Breast epithelium (tissue), 3 donors: ENCODE results near the gene RRAS.

ENCODE experiments used
- CTCF ChIP-seq, 3 donors: fragments of 450-650 bp; IDR thresholded peaks; one replicate each; pipeline ENCODE4 v1.5.1; 2016 to 2017; ENCODE audit warnings: antibody characterized with exemption in 3 of 3, mild to moderate bottlenecking in 3 of 3, moderate library complexity in 3 of 3
- POLR2A ChIP-seq: fragments of 450-650 bp; IDR thresholded peaks from one replicate; pipeline ENCODE4 v1.6.1; 2016; ENCODE audit warnings: antibody characterized with exemption, mild to moderate bottlenecking, moderate library complexity
- POLR2AphosphoS5 ChIP-seq, 3 donors: sonication (generic); formaldehyde crosslinking; IDR thresholded peaks; one replicate each; pipeline ENCODE4 v1.6.1; 2017; ENCODE audit warnings: antibody characterized with exemption in 3 of 3

DNA sequence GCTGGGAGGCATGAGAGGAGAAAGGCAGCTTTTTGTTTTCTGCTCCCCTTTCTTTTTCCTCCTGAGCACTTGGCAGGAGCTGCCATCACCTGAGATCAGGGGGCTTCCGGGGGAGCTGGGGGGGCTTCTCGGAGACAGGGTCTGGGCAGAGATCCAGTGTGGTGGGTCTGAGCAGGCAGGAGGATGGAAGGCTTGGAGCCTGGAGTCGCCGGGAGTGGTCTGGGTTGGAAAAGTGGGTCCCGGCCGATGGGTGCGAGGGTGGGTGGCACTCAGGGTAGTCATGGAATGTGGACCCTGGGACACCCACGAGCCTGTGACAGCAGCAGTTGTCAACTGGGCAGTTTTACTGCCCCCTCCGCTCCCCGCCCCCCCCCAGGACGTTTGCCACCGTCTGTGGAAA is 47.2 kb upstream of the RRAS start:
- no peak for TF ChIP-seq CTCF (IDR thresholded peaks at IDR 0.05)
- no peak for TF ChIP-seq POLR2A
- TF ChIP-seq POLR2AphosphoS5 (IDR thresholded peaks at IDR 0.05) = no peak
